Liver (tissue), 9 donors: ENCODE results near the gene ERAP2. TPM values are rescaled to one million over a fixed set of nuclear protein-coding genes. Genes with fewer than 3 reads are reported as not detected.

ENCODE experiments used
- DNase-seq: peaks from one replicate; pipeline ENCODE4 v3.0.0-alpha.2; 2017; ENCODE audit warnings: low spot score
- H3K27ac ChIP-seq, 2 donors: one replicate each; pipeline ENCODE4 v1.7.0; 2013; ENCODE audit warnings: inconsistent platforms in 2 of 2, low read length in 2 of 2, control low read depth in 1 of 2, low read depth in 1 of 2, mild to moderate bottlenecking in 1 of 2
- H3K27me3 ChIP-seq, 4 donors: one replicate each; pipeline versions ENCODE4 v1.6.1 to v1.7.0; 2013; ENCODE audit warnings: low read length in 3 of 4, inconsistent platforms in 1 of 4, mild to moderate bottlenecking in 1 of 4, moderate library complexity in 1 of 4; ENCODE audit not compliant: control insufficient read depth in 4 of 4, insufficient read depth in 4 of 4
- H3K36me3 ChIP-seq, 4 donors: one replicate each; pipeline versions ENCODE4 v1.6.1 to v1.7.0; 2013; ENCODE audit warnings: low read length in 3 of 4, mild to moderate bottlenecking in 3 of 4, low read depth in 1 of 4, moderate library complexity in 1 of 4; ENCODE audit not compliant: control insufficient read depth in 4 of 4, insufficient read depth in 3 of 4
- H3K4me1 ChIP-seq, 4 donors: one replicate each; pipeline versions ENCODE4 v1.6.1 to v1.7.0; 2013; ENCODE audit warnings: low read length in 3 of 4, mild to moderate bottlenecking in 3 of 4, moderate library complexity in 1 of 4; ENCODE audit not compliant: control insufficient read depth in 4 of 4, insufficient read depth in 4 of 4
- H3K4me3 ChIP-seq, 3 donors: one replicate each; pipeline versions ENCODE4 v1.6.1 to v1.7.0; 2013; ENCODE audit warnings: low read length in 3 of 3, control low read depth in 1 of 3, low read depth in 1 of 3, mild to moderate bottlenecking in 1 of 3
- H3K9ac ChIP-seq, 2 donors: one replicate each; pipeline ENCODE4 v1.7.0; 2013; ENCODE audit warnings: low read length in 2 of 2, mild to moderate bottlenecking in 2 of 2, moderate library complexity in 2 of 2, control low read depth in 1 of 2, low read depth in 1 of 2
- H3K9me3 ChIP-seq, 4 donors: one replicate each; pipeline versions ENCODE4 v1.6.1 to v1.7.0; 2013; ENCODE audit warnings: low read length in 3 of 4; ENCODE audit not compliant: control insufficient read depth in 4 of 4
- EGR1 ChIP-seq, 2 donors: IDR thresholded peaks; 2 replicates each; pipeline ENCODE4 v1.6.1; 2016 to 2018; ENCODE audit warnings: antibody characterized with exemption in 2 of 2, low read depth in 2 of 2
- FOXA1 ChIP-seq: IDR thresholded peaks from 2 replicates; pipeline ENCODE4 v1.6.1; 2016; ENCODE audit warnings: antibody characterized with exemption
- FOXA2 ChIP-seq: IDR thresholded peaks from 2 replicates; pipeline ENCODE4 v1.6.1; 2016; ENCODE audit warnings: antibody characterized with exemption
- GABPA ChIP-seq, 2 donors: IDR thresholded peaks in 1 of 2; conservative IDR thresholded peaks in 1 of 2; 2 replicates each; pipeline ENCODE4 v1.6.1; 2016; ENCODE audit warnings: antibody characterized with exemption in 2 of 2, mild to moderate bottlenecking in 1 of 2, moderate library complexity in 1 of 2
- HNF4A ChIP-seq, 2 donors: conservative IDR thresholded peaks; 2 replicates each; pipeline ENCODE4 v1.6.1; 2016; ENCODE audit warnings: antibody characterized with exemption in 2 of 2, mild to moderate bottlenecking in 2 of 2
- HNF4G ChIP-seq: IDR thresholded peaks from 2 replicates; pipeline ENCODE4 v1.6.1; 2016; ENCODE audit warnings: antibody characterized with exemption
- JUND ChIP-seq, 2 donors: IDR thresholded peaks; 2 replicates each; pipeline ENCODE4 v1.6.1; 2016; ENCODE audit warnings: antibody characterized with exemption in 2 of 2
- NR2F2 ChIP-seq: IDR thresholded peaks from 2 replicates; pipeline ENCODE4 v1.6.1; 2016; ENCODE audit warnings: antibody characterized with exemption
- RAD21 ChIP-seq, 2 donors: IDR thresholded peaks; 2 replicates each; pipeline ENCODE4 v1.6.1; 2016; ENCODE audit warnings: antibody characterized with exemption in 2 of 2, mild to moderate bottlenecking in 2 of 2
- RXRA ChIP-seq, 2 donors: IDR thresholded peaks; 2 replicates each; pipeline ENCODE4 v1.6.1; 2017 to 2018; ENCODE audit warnings: antibody characterized with exemption in 2 of 2, mild to moderate bottlenecking in 1 of 2
- SP1 ChIP-seq: IDR thresholded peaks from 2 replicates; pipeline ENCODE4 v1.6.1; 2018; ENCODE audit warnings: antibody characterized with exemption, mild to moderate bottlenecking
- TAF1 ChIP-seq: conservative IDR thresholded peaks from 2 replicates; pipeline ENCODE4 v1.6.1; 2016; ENCODE audit warnings: antibody characterized with exemption, mild to moderate bottlenecking
- YY1 ChIP-seq: IDR thresholded peaks from 2 replicates; pipeline ENCODE4 v1.6.1; 2016; ENCODE audit warnings: antibody characterized with exemption, mild to moderate bottlenecking
- WGBS: extraction: QIAGEN DNeasy Blood & Tissue Kit; methylation state at CpG from one replicate; pipeline ENCODE4 v1.1.7; 2013; 5-methylcytosine and 5-hydroxymethylcytosine counted together
- polyA plus RNA-seq, 2 donors: library from polyadenylated mRNA; stranded (reverse) in 1 of 2; unstranded in 1 of 2; fragments of 200-250 nt in 1 of 2; fragments of >200 nt in 1 of 2; fragmentation: Nextera tagmentation in 1 of 2; extraction: Ambion mirVana in 1 of 2; gene quantifications; one replicate each; pipeline versions ENCODE4 v1.2.1 to v1.2.3, GENCODE V29; 2013 to 2015
- total RNA-seq, 2 donors: library from RNA; depleted of rRNA; stranded (reverse); fragments of >200 nt; gene quantifications; one replicate each; pipeline ENCODE4 v1.2.3, GENCODE V29; 2014
- TF ChIP-seq, protein P1 (sequence below): IDR thresholded peaks from 2 replicates; pipeline ENCODE4 v1.6.1; 2016; ENCODE audit warnings: antibody characterized with exemption
- TF ChIP-seq, protein P2 (sequence below): IDR thresholded peaks from 2 replicates; pipeline ENCODE4 v1.6.1; 2016; ENCODE audit warnings: antibody characterized with exemption, mild to moderate bottlenecking
- TF ChIP-seq, protein P3 (sequence below): IDR thresholded peaks from 2 replicates; pipeline ENCODE4 v1.6.1; 2016; ENCODE audit warnings: antibody characterized with exemption
- TF ChIP-seq, protein P4 (sequence below): fragments of 150-350 bp; IDR thresholded peaks from 2 replicates; pipeline ENCODE4 v1.5.1; 2017; ENCODE audit warnings: improper control_type of control experiment, low read depth, low read length; ENCODE audit not compliant: missing input control
- donor health status: healthy.
- donor health status: healthy.
- donor health status: healthy.
- donor health status: healthy.
- donor health status: healthy.

Gene ERAP2
- total and polyA plus RNA-seq, 4 donors = 1.8 to 15.5 (median 10.7) TPM

DNA sequence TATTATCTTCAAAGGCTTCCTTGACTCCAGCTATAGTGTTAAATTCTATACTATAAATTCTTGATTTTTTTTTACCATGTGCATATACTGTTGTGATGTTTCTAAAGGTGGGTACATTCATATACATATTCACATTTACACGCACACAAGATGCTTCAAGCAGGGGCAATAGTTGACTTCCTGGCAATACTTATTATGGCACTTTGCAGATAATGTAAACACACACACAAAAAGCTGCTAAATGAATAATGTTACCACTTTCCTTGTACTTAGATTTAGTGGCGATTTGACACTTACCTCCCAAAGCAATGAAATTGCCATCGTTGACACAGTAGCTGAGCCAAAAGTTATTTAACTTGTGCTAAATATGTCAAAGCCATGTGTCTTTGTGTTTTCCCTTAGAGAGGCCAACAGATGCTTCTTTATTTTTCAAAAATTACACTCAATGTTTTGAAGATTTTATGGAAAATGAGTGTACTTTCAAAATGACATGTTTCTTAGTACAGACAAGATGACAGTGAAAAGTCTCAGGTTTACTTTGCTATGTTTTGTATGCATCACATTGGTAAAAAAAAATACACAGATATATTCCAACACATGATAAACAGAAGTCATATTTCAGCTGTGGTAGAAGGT, 12.2 kb upstream of the ERAP2 start:
- WGBS = 65% methylated on average over 3 of the region's 3 CpGs
- Histone ChIP-seq H3K4me1 (peaks cover 2 to 16% (median 10%) of the 10 kb centered on the region in 4 donors), H3K4me3 (no peak overlapping the region), H3K27me3 (no peaks in the 10 kb centered on the region), H3K9me3 (no peaks in the 10 kb centered on the region), H3K27ac (no peak overlapping the region), H3K9ac (no peak overlapping the region), H3K36me3 (no peaks in the 10 kb centered on the region)
- TF ChIP-seq HNF4G = no peak
- TF ChIP-seq JUND (IDR thresholded peaks at IDR 0.05) = no peak
- TF ChIP-seq, protein P1, sequence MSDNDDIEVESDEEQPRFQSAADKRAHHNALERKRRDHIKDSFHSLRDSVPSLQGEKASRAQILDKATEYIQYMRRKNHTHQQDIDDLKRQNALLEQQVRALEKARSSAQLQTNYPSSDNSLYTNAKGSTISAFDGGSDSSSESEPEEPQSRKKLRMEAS = no peak
- TF ChIP-seq EGR1 (IDR thresholded peaks at IDR 0.05; ENCODE audit: low read depth in 2 of 2) = no peak
- TF ChIP-seq, protein P2, sequence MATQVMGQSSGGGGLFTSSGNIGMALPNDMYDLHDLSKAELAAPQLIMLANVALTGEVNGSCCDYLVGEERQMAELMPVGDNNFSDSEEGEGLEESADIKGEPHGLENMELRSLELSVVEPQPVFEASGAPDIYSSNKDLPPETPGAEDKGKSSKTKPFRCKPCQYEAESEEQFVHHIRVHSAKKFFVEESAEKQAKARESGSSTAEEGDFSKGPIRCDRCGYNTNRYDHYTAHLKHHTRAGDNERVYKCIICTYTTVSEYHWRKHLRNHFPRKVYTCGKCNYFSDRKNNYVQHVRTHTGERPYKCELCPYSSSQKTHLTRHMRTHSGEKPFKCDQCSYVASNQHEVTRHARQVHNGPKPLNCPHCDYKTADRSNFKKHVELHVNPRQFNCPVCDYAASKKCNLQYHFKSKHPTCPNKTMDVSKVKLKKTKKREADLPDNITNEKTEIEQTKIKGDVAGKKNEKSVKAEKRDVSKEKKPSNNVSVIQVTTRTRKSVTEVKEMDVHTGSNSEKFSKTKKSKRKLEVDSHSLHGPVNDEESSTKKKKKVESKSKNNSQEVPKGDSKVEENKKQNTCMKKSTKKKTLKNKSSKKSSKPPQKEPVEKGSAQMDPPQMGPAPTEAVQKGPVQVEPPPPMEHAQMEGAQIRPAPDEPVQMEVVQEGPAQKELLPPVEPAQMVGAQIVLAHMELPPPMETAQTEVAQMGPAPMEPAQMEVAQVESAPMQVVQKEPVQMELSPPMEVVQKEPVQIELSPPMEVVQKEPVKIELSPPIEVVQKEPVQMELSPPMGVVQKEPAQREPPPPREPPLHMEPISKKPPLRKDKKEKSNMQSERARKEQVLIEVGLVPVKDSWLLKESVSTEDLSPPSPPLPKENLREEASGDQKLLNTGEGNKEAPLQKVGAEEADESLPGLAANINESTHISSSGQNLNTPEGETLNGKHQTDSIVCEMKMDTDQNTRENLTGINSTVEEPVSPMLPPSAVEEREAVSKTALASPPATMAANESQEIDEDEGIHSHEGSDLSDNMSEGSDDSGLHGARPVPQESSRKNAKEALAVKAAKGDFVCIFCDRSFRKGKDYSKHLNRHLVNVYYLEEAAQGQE = no peak
- no peak for TF ChIP-seq RAD21 (IDR thresholded peaks at IDR 0.05)
- no peak for TF ChIP-seq SP1
- TF ChIP-seq FOXA2 = no peak
- no peak for TF ChIP-seq TAF1
- no peak for TF ChIP-seq YY1
- TF ChIP-seq, protein P3, sequence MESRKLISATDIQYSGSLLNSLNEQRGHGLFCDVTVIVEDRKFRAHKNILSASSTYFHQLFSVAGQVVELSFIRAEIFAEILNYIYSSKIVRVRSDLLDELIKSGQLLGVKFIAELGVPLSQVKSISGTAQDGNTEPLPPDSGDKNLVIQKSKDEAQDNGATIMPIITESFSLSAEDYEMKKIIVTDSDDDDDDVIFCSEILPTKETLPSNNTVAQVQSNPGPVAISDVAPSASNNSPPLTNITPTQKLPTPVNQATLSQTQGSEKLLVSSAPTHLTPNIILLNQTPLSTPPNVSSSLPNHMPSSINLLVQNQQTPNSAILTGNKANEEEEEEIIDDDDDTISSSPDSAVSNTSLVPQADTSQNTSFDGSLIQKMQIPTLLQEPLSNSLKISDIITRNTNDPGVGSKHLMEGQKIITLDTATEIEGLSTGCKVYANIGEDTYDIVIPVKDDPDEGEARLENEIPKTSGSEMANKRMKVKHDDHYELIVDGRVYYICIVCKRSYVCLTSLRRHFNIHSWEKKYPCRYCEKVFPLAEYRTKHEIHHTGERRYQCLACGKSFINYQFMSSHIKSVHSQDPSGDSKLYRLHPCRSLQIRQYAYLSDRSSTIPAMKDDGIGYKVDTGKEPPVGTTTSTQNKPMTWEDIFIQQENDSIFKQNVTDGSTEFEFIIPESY = no peak
- DNase-seq = no peak

DNA sequence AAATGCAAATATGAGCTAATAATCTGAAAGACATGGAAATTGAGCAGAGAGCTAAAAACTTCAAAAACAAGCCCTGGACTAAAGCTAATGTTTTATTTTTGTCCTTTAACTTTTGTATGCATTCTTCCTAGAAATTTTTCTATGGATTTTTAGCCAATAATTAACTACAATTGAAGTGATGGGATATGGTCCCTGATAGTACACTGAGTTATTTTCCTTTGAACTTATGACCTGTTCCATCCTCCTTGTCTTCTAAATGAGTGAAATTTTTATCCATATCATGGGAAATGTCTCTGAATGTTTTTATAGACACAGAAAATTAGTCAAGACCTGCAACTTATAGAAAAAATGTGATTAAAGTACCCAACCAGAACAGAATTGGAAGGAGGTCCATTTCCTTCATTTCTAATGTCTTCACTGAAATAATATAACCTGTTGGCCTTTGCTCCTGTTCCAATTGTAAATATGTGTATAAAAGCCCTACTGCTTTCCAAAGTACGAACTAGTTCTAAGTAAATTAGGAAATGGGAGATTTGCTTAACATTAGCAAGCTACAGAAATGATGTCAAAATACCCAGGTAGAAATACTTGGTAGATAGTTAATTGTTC, 11.3 kb upstream of the ERAP2 start:
- Histone ChIP-seq H3K27ac (peak overlapping the region in 1 of 2 donors; percentile 50), H3K9me3 (no peaks in the 10 kb centered on the region), H3K9ac (no peak overlapping the region), H3K27me3 (no peaks in the 10 kb centered on the region), H3K36me3 (no peaks in the 10 kb centered on the region), H3K4me1 (peaks cover 2 to 16% (median 10%) of the 10 kb centered on the region in 4 donors), H3K4me3 (no peak overlapping the region)
- 36% methylated on average over 1 of the region's 1 CpG for WGBS
- DNase-seq = no peak
- TF ChIP-seq RXRA (IDR thresholded peaks at IDR 0.05) = peak; percentile 74 to 88
- TF ChIP-seq SP1 = peak; percentile 95
- peak; percentile 82 to 89 for TF ChIP-seq HNF4A (conservative IDR thresholded peaks at IDR 0.05)
- TF ChIP-seq, protein P4, sequence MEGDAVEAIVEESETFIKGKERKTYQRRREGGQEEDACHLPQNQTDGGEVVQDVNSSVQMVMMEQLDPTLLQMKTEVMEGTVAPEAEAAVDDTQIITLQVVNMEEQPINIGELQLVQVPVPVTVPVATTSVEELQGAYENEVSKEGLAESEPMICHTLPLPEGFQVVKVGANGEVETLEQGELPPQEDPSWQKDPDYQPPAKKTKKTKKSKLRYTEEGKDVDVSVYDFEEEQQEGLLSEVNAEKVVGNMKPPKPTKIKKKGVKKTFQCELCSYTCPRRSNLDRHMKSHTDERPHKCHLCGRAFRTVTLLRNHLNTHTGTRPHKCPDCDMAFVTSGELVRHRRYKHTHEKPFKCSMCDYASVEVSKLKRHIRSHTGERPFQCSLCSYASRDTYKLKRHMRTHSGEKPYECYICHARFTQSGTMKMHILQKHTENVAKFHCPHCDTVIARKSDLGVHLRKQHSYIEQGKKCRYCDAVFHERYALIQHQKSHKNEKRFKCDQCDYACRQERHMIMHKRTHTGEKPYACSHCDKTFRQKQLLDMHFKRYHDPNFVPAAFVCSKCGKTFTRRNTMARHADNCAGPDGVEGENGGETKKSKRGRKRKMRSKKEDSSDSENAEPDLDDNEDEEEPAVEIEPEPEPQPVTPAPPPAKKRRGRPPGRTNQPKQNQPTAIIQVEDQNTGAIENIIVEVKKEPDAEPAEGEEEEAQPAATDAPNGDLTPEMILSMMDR = no peak
- peak in 1 of 2 donors; percentile 23 for TF ChIP-seq GABPA (IDR thresholded peaks at IDR 0.05 in 1 of 2, conservative IDR thresholded peaks at IDR 0.05 in 1 of 2)
- TF ChIP-seq FOXA2 = peak; percentile 71
- TF ChIP-seq FOXA1 = peak; percentile 56
- TF ChIP-seq RAD21 (IDR thresholded peaks at IDR 0.05) = peak in 1 of 2 donors; percentile 5
- peak; percentile 12 to 42 for TF ChIP-seq JUND (IDR thresholded peaks at IDR 0.05)
- TF ChIP-seq, protein P3 = peak; percentile 47
- TF ChIP-seq HNF4G = peak; percentile 71
- no peak for TF ChIP-seq TAF1
- peak; percentile 42 for TF ChIP-seq NR2F2
- TF ChIP-seq, protein P2 = peak; percentile 20
- TF ChIP-seq EGR1 (IDR thresholded peaks at IDR 0.05; ENCODE audit: low read depth in 2 of 2) = no peak
